Measurements from ENCODE around the gene CLDN14.

DNA sequence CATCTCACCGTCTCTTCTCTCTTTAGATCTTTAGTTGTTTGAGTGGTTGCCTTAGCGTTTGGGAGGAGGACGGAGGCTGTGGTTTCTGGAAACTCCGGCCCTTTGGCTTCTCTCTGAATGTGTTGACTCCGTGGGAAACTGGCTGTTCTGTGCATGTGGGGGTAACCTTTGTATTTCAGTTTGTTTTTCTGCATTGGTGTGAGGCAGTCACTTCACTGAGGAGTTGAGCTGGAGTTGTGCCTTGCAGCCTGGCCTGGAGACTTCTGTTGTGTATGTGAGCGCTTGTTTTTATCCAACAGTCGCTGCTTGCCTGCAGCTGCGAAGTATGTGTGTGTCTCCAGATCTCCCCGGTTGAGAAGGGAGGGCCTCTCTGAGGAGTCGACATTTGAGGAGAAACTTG lies 33.6 kb downstream of the CLDN14 start:
- TF ChIP-seq CTCF (IDR thresholded peaks at IDR 0.05) (no peak), EZH2phosphoT487 (IDR thresholded peaks at IDR 0.05) (no peak)

Measured in neural progenitor cell (in vitro differentiated cells).